Tibial artery (tissue), 4 donors: ENCODE measurements around the gene SCRT2.

Experiments used
- DNase-seq, 2 donors: peaks; one replicate each; pipeline ENCODE4 v3.0.0-alpha.2; 2019
- H3K27ac ChIP-seq, 2 donors: fragments of 200-600 bp; sonication (generic) in 1 of 2; 1 replicate in 1 of 2; 2 replicates in 1 of 2; pipeline ENCODE4 v1.5.1; 2018 to 2019; ENCODE audit warnings: mild to moderate bottlenecking in 1 of 2
- H3K27me3 ChIP-seq, 2 donors: fragments of 200-600 bp; sonication (generic) in 1 of 2; one replicate each; pipeline versions ENCODE4 v1.5.1 to v1.6.0; 2016 to 2019
- H3K36me3 ChIP-seq, 3 donors: fragments of 200-600 bp; sonication (generic) in 2 of 3; one replicate each; pipeline ENCODE4 v1.5.1; 2016 to 2019; ENCODE audit warnings: mild to moderate bottlenecking in 2 of 3
- H3K4me1 ChIP-seq, 4 donors: fragments of 200-600 bp; sonication (generic) in 2 of 4; 1 replicate in 3 of 4; 2 replicates in 1 of 4; pipeline ENCODE4 v1.5.1; 2016 to 2019
- H3K4me3 ChIP-seq, 2 donors: fragments of 200-600 bp; sonication (generic) in 1 of 2; 1 replicate in 1 of 2; 2 replicates in 1 of 2; pipeline ENCODE4 v1.5.1; 2018 to 2019; ENCODE audit warnings: mild to moderate bottlenecking in 2 of 2
- H3K9me3 ChIP-seq, 3 donors: fragments of 200-600 bp; sonication (generic) in 1 of 3; one replicate each; pipeline ENCODE4 v1.5.1; 2016 to 2019
- intact Hi-C: fragments of 100-400 bp; cut with DNase I; formaldehyde crosslinking; loops from one replicate; pipeline ENCODE4 v1.15.0; 2023; ENCODE audit warnings: low total_unique reads
- TF ChIP-seq, protein P1 (sequence below), 2 experiments: fragments of 200-600 bp in 1 of 2; fragments of 450-650 bp in 1 of 2; IDR thresholded peaks; one replicate each; pipeline ENCODE4 v1.5.1; 2017 to 2019; ENCODE audit warnings: antibody characterized with exemption in 2 of 2, mild to moderate bottlenecking in 1 of 2, moderate library complexity in 1 of 2

SCRT2 gene

DNA sequence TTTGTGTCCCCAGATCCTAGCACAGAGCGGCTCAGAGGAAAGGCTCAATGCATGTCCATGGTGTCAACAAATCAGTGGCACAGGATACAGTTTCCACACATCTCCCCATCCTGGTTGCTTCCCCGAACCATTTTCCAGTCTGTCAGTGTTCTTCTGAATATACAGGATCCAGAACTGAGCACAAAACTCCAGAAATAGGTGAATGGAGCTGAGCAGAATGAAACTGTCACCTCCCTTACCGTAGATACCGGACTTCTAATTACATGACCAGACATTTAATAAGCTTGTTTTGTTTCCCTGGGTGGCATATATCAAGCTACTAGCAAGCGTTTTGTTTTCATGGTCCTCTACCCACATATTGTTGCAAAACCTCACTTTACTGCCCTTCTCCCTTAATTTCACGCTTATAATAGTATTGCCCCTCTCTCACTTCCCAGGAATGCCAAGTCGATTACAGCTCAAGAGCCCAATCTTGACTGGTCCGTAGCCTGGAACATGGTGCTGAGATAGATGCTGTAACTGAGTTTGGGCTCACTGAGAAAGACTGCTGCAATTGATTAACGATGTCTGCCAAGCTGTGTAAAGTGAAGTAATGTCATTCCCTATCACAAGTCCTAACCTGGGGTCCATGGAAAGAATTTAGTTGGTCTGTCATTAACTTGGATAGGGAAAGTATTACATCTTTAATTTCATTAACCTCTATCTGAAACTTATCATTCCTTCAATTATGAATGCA is 12.0 kb upstream of the SCRT2 start:
- no peak overlapping the region for H3K4me3 ChIP-seq
- H3K36me3 ChIP-seq: no peaks in the 10 kb centered on the region
- H3K4me1 ChIP-seq: no peaks in the 10 kb centered on the region
- H3K9me3 ChIP-seq: no peaks in the 10 kb centered on the region
- no peak overlapping the region for H3K27ac ChIP-seq
- peaks cover 0 to 58% of the 10 kb centered on the region in 2 donors for H3K27me3 ChIP-seq
- intact Hi-C loops: no loop called here
- DNase-seq: no peak
- TF ChIP-seq, protein P1, sequence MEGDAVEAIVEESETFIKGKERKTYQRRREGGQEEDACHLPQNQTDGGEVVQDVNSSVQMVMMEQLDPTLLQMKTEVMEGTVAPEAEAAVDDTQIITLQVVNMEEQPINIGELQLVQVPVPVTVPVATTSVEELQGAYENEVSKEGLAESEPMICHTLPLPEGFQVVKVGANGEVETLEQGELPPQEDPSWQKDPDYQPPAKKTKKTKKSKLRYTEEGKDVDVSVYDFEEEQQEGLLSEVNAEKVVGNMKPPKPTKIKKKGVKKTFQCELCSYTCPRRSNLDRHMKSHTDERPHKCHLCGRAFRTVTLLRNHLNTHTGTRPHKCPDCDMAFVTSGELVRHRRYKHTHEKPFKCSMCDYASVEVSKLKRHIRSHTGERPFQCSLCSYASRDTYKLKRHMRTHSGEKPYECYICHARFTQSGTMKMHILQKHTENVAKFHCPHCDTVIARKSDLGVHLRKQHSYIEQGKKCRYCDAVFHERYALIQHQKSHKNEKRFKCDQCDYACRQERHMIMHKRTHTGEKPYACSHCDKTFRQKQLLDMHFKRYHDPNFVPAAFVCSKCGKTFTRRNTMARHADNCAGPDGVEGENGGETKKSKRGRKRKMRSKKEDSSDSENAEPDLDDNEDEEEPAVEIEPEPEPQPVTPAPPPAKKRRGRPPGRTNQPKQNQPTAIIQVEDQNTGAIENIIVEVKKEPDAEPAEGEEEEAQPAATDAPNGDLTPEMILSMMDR (IDR thresholded peaks at IDR 0.05): no peak

DNA sequence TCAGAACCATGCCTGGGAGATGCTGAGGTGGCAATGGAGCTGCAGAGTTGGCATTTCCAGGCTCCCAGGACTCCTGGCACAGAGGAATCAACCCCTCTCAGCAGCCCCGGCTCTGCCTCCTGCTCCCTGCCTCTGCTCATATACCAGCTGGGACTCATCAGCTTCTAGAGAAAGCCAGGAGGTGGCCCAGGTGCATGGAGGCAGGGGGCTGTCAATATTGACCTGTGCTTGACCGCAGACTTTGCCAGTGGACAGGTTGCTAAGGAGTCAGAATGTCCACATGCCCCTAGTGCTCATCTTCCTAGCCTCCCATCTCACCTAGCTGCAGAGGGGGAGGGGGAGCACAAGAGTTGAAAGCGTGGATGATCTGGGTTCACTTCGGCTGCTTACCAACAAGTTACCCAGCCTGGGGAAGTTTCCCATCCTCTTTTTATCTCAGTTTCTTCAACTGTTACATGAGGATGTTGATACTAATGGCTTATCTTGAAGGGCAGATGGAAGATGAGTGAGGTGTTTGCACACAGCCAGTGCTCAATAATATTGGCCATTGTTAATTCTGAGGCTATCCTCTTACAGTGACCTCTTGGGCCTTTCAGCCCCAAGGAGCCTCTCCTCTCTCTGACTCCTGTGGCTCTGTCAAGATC is 9.2 kb upstream of the SCRT2 start:
- no peak overlapping the region for H3K27ac ChIP-seq
- no peak overlapping the region for H3K4me3 ChIP-seq
- H3K9me3 ChIP-seq: no peaks in the 10 kb centered on the region
- H3K36me3 ChIP-seq: no peaks in the 10 kb centered on the region
- TF ChIP-seq, protein P1 (IDR thresholded peaks at IDR 0.05): no peak
- intact Hi-C loops: no loop called here
- peaks cover 0 to 74% of the 10 kb centered on the region in 2 donors for H3K27me3 ChIP-seq
- H3K4me1 ChIP-seq: no peaks in the 10 kb centered on the region
- DNase-seq: no peak

- intact Hi-C loops: no loop called here
- peaks cover 0 to 75% of the 10 kb centered on the region in 2 donors for H3K27me3 ChIP-seq
- H3K4me1 ChIP-seq: no peaks in the 10 kb centered on the region
- H3K4me3 ChIP-seq: no peak overlapping the region
- DNase-seq: no peak
- no peak overlapping the region for H3K27ac ChIP-seq
- TF ChIP-seq, protein P1 (IDR thresholded peaks at IDR 0.05): no peak
- H3K9me3 ChIP-seq: no peaks in the 10 kb centered on the region
- no peaks in the 10 kb centered on the region for H3K36me3 ChIP-seq
Observed at GRCh38 chr20:682123-682522, 6.5 kb upstream of the SCRT2 start.

- DNase-seq: no peak
- TF ChIP-seq, protein P1 (IDR thresholded peaks at IDR 0.05): no peak
- Histone ChIP-seq H3K9me3 (no peaks in the 10 kb centered on the region), H3K27ac (no peak overlapping the region), H3K4me1 (peaks cover 0 to 13% (median 10%) of the 10 kb centered on the region in 4 donors), H3K27me3 (peaks cover 0 to 77% of the 10 kb centered on the region in 2 donors), H3K36me3 (no peaks in the 10 kb centered on the region), H3K4me3 (no peak overlapping the region)
- intact Hi-C loops: no loop called here
Observed at GRCh38 chr20:680638-681187, 5.1 kb upstream of the SCRT2 start.

DNA sequence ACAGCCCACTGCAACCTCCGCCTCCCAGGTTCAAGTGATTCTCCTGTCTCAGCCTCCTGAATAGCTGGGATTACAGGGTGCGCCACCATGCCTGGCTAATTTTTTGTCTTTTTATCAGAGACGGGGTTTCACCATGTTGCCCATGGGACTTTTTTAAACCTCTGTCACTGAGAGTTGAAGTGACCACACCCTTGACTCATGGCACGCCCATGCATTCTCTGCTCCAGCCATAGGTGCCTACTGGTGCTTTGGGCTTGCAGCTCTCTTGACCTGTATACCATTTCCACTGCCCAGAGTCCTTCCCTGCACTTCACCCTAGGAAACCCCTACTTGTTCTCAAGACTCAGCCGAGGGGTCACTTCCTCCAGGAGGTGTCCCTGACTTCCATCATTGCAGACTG is 2.4 kb upstream of the SCRT2 start:
- H3K27me3 ChIP-seq: peaks cover 0 to 77% of the 10 kb centered on the region in 2 donors

More for the DNA sequence above, 2.4 kb upstream of the SCRT2 start:
- DNase-seq: no peak
- Histone ChIP-seq H3K9me3 (no peaks in the 10 kb centered on the region), H3K4me1 (peaks cover 0 to 20% (median 16%) of the 10 kb centered on the region in 4 donors), H3K36me3 (no peaks in the 10 kb centered on the region), H3K4me3 (no peak overlapping the region), H3K27ac (no peak overlapping the region)
- intact Hi-C loops: no loop called here
- TF ChIP-seq, protein P1 (IDR thresholded peaks at IDR 0.05): no peak
